Trophoblast cell (in vitro differentiated cells and primary cell): Measurements from ENCODE around the gene CHTF8.

Experiments
- DNase-seq, 2 donors: peaks; one replicate each; pipeline ENCODE4 v3.0.0-alpha.2; 2016
- H2AFZ ChIP-seq: 2 replicates; pipeline ENCODE4 v1.6.1; 2013; ENCODE audit warnings: low read length, moderate library complexity, mild to moderate bottlenecking; ENCODE audit not compliant: insufficient read depth, poor library complexity
- H2AK5ac ChIP-seq: 2 replicates; pipeline ENCODE4 v1.6.1; 2013; ENCODE audit warnings: mild to moderate bottlenecking, low read length
- H2BK120ac ChIP-seq: 2 replicates; pipeline ENCODE4 v1.6.1; 2013; ENCODE audit warnings: low read length, mild to moderate bottlenecking, moderate library complexity; ENCODE audit not compliant: insufficient read depth, poor library complexity
- H2BK12ac ChIP-seq: 2 replicates; pipeline ENCODE4 v1.6.1; 2013; ENCODE audit warnings: mild to moderate bottlenecking, low read length, moderate library complexity
- H2BK5ac ChIP-seq: 2 replicates; pipeline ENCODE4 v1.6.1; 2013; ENCODE audit warnings: low read length, low read depth, moderate library complexity, mild to moderate bottlenecking; ENCODE audit not compliant: poor library complexity
- H3K14ac ChIP-seq: 2 replicates; pipeline ENCODE4 v1.6.1; 2013; ENCODE audit warnings: mild to moderate bottlenecking, low read length
- H3K18ac ChIP-seq: 2 replicates; pipeline ENCODE4 v1.6.1; 2013; ENCODE audit warnings: mild to moderate bottlenecking, low read length
- H3K23ac ChIP-seq: 2 replicates; pipeline ENCODE4 v1.6.1; 2013; ENCODE audit warnings: low read length
- H3K27ac ChIP-seq: 2 replicates; pipeline ENCODE4 v1.5.1; 2013; ENCODE audit warnings: low read depth, mild to moderate bottlenecking, inconsistent platforms, low read length, moderate library complexity
- H3K27me3 ChIP-seq: 2 replicates; pipeline ENCODE4 v1.6.1; 2013; ENCODE audit warnings: inconsistent platforms, mild to moderate bottlenecking, low read length, moderate library complexity; ENCODE audit not compliant: insufficient read depth
- H3K36me3 ChIP-seq, 2 experiments: 1 replicate in 1 of 2; 2 replicates in 1 of 2; pipeline ENCODE4 v1.6.1; 2013; ENCODE audit warnings: low read length in 2 of 2, mild to moderate bottlenecking in 2 of 2, moderate library complexity in 1 of 2; ENCODE audit not compliant: insufficient read depth in 2 of 2, control insufficient read depth in 1 of 2
- H3K4ac ChIP-seq: 2 replicates; pipeline ENCODE4 v1.6.1; 2013; ENCODE audit warnings: low read depth, mild to moderate bottlenecking, low read length, moderate library complexity
- H3K4me1 ChIP-seq, 2 experiments: 1 replicate in 1 of 2; 2 replicates in 1 of 2; pipeline ENCODE4 v1.6.1; 2013; ENCODE audit warnings: low read length in 2 of 2, mild to moderate bottlenecking in 2 of 2, moderate library complexity in 1 of 2; ENCODE audit not compliant: insufficient read depth in 2 of 2, control insufficient read depth in 1 of 2
- H3K4me2 ChIP-seq: 2 replicates; pipeline ENCODE4 v1.6.1; 2013; ENCODE audit warnings: inconsistent platforms, mild to moderate bottlenecking, low read length, moderate library complexity
- H3K4me3 ChIP-seq: 2 replicates; pipeline ENCODE4 v1.5.1; 2013; ENCODE audit warnings: mild to moderate bottlenecking, low read depth, low read length, inconsistent platforms
- H3K79me1 ChIP-seq: one replicate; pipeline ENCODE4 v1.6.1; 2013; ENCODE audit warnings: low read length
- H3K79me2 ChIP-seq: 2 replicates; pipeline ENCODE4 v1.6.1; 2013; ENCODE audit warnings: low read length, mild to moderate bottlenecking; ENCODE audit not compliant: control insufficient read depth, insufficient read depth, poor library complexity
- H3K9ac ChIP-seq: 2 replicates; pipeline ENCODE4 v1.6.1; 2013; ENCODE audit warnings: mild to moderate bottlenecking, low read length
- H3K9me3 ChIP-seq: 2 replicates; pipeline ENCODE4 v1.6.1; 2013; ENCODE audit warnings: low read depth, mild to moderate bottlenecking, control low read depth, inconsistent platforms, low read length; ENCODE audit not compliant: insufficient read depth
- H4K12ac ChIP-seq: 2 replicates; pipeline ENCODE4 v1.6.1; 2013; ENCODE audit warnings: low read depth, mild to moderate bottlenecking, low read length, moderate library complexity
- H4K8ac ChIP-seq: 2 replicates; pipeline ENCODE4 v1.6.1; 2013; ENCODE audit warnings: low read depth, mild to moderate bottlenecking, low read length, moderate library complexity
- H4K91ac ChIP-seq: one replicate; pipeline ENCODE4 v1.6.1; 2013; ENCODE audit warnings: low read depth, mild to moderate bottlenecking, low read length, moderate library complexity
- WGBS: extraction: QIAGEN DNeasy Blood & Tissue Kit; methylation state at CpG from one replicate; pipeline ENCODE4 v1.1.7; 2013; ENCODE audit warnings: missing lambda C conversion rate; ENCODE audit not compliant: insufficient read length, insufficient coverage; ENCODE audit errors: extremely low coverage; 5-methylcytosine and 5-hydroxymethylcytosine counted together

The CHTF8 gene

DNA sequence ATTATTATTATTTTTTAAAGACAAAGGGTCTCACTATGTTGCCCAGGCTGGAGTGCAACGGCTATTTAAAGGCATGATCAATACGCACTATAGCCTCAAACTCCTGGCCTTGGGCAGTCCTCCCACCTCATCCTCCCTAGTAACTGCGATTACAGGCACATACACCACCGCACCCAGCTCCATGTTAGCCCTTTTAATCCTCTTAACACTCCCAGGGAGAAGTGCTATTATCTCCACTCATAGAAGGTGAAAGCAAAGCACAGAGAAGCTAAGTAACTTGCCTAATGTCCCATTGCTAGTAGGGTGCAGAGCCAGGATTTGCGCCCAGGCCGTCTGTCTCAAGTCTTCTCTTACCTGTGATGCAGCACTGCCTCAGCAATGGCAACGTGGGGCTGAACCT, 22.0 kb downstream of the CHTF8 start:
- H3K4me3 ChIP-seq, result no peak overlapping the region
- H3K36me3 ChIP-seq, result peaks cover 19 to 22% of the 10 kb centered on the region in 2 experiments
- no CpG with 5 or more reads among the region's 7 CpGs for WGBS
- no peaks in the 10 kb centered on the region for H3K79me1 ChIP-seq
- peaks cover 8% of the 10 kb centered on the region for H3K9me3 ChIP-seq
- peaks cover 26% of the 10 kb centered on the region for H3K27me3 ChIP-seq
- no peak overlapping the region for H4K8ac ChIP-seq
- no peak for DNase-seq
- H3K23ac ChIP-seq, result no peak overlapping the region
- no peak overlapping the region for H2AFZ ChIP-seq
- H3K79me2 ChIP-seq, result peaks cover 2% of the 10 kb centered on the region
- no peak overlapping the region for H2BK120ac ChIP-seq
- no peak overlapping the region for H3K27ac ChIP-seq
- H3K18ac ChIP-seq, result no peak overlapping the region
- H3K4ac ChIP-seq, result no peak overlapping the region
- H3K14ac ChIP-seq, result no peak overlapping the region
- peaks cover 17 to 26% of the 10 kb centered on the region in 2 experiments for H3K4me1 ChIP-seq
- H3K9ac ChIP-seq, result no peak overlapping the region
- no peak overlapping the region for H4K91ac ChIP-seq
- H2BK12ac ChIP-seq, result no peak overlapping the region
- no peak overlapping the region for H2AK5ac ChIP-seq
- H4K12ac ChIP-seq, result no peak overlapping the region
- H2BK5ac ChIP-seq, result no peak overlapping the region
- no peak overlapping the region for H3K4me2 ChIP-seq

DNA sequence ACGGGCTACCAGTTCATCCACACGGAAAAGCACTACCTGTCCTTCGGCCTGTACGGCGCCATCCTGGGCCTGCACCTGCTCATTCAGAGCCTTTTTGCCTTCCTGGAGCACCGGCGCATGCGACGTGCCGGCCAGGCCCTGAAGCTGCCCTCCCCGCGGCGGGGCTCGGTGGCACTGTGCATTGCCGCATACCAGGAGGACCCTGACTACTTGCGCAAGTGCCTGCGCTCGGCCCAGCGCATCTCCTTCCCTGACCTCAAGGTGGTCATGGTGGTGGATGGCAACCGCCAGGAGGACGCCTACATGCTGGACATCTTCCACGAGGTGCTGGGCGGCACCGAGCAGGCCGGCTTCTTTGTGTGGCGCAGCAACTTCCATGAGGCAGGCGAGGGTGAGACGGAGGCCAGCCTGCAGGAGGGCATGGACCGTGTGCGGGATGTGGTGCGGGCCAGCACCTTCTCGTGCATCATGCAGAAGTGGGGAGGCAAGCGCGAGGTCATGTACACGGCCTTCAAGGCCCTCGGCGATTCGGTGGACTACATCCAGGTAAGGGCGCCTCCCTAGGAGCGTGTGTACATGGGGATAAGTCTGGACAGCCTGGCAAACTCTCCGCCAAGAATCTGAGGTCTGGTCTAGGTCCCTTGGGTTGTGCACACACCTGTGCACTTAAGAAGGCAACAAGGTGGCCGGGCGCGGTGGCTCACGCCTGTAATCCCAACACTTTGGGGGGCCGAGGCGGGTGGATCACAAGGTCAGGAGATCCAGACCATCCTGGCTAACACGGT, 22.7 kb downstream of the CHTF8 start:
- DNase-seq, result no peak

DNA sequence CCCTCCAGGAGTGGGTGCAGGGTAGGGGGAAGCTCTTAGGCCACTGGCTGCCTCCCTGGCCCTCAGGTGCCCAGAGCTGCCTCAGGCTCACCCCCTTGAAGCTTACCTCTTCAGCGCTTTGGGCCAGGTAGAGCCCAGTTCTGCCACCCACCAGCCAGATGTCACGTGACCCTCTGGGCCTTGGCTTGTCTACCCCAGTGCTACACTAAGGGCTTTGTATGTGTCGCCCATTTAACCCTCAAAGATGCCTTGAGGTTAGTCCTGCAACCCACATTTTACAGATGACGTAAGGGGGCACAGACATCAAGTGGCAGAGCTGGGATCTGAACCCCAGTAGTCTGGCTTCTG, 23.5 kb downstream of the CHTF8 start:
- Histone ChIP-seq H3K4me2 (no peak overlapping the region), H2BK5ac (no peak overlapping the region), H3K27me3 (peaks cover 29% of the 10 kb centered on the region), H4K91ac (no peak overlapping the region), H2AK5ac (no peak overlapping the region), H3K79me1 (no peaks in the 10 kb centered on the region), H2BK120ac (no peak overlapping the region), H3K9me3 (peaks cover 4% of the 10 kb centered on the region), H3K27ac (no peak overlapping the region), H3K18ac (no peak overlapping the region), H4K12ac (no peak overlapping the region), H3K79me2 (peaks cover 2% of the 10 kb centered on the region), H4K8ac (no peak overlapping the region), H3K23ac (no peak overlapping the region), H2AFZ (no peak overlapping the region), H3K4me3 (no peak overlapping the region), H3K9ac (no peak overlapping the region), H3K14ac (no peak overlapping the region), H2BK12ac (no peak overlapping the region), H3K4me1 (peaks cover 17 to 26% of the 10 kb centered on the region in 2 experiments), H3K4ac (no peak overlapping the region), H3K36me3 (peaks cover 6 to 9% of the 10 kb centered on the region in 2 experiments)
- DNase-seq, result no peak
- WGBS, result no CpG with 5 or more reads among the region's 4 CpGs

More for the DNA sequence above, 22.7 kb downstream of the CHTF8 start:
- H3K4me3 ChIP-seq, result no peak overlapping the region
- H2BK5ac ChIP-seq, result no peak overlapping the region
- H3K4me2 ChIP-seq, result no peak overlapping the region
- no peak overlapping the region for H2BK12ac ChIP-seq
- H2BK120ac ChIP-seq, result no peak overlapping the region
- peaks cover 8% of the 10 kb centered on the region for H3K9me3 ChIP-seq
- no peak overlapping the region for H3K14ac ChIP-seq
- H3K79me1 ChIP-seq, result no peaks in the 10 kb centered on the region
- peaks cover 29% of the 10 kb centered on the region for H3K27me3 ChIP-seq
- H3K27ac ChIP-seq, result no peak overlapping the region
- no peak overlapping the region for H4K91ac ChIP-seq
- no peak overlapping the region for H4K8ac ChIP-seq
- H2AFZ ChIP-seq, result no peak overlapping the region
- H3K36me3 ChIP-seq, result peaks cover 13 to 14% of the 10 kb centered on the region in 2 experiments
- H3K23ac ChIP-seq, result no peak overlapping the region
- H3K18ac ChIP-seq, result no peak overlapping the region
- WGBS, result no CpG with 5 or more reads among the region's 48 CpGs
- no peak overlapping the region for H3K4ac ChIP-seq
- H3K9ac ChIP-seq, result no peak overlapping the region
- no peak overlapping the region for H2AK5ac ChIP-seq
- no peak overlapping the region for H4K12ac ChIP-seq
- peaks cover 2% of the 10 kb centered on the region for H3K79me2 ChIP-seq
- H3K4me1 ChIP-seq, result peaks cover 17 to 26% of the 10 kb centered on the region in 2 experiments

DNA sequence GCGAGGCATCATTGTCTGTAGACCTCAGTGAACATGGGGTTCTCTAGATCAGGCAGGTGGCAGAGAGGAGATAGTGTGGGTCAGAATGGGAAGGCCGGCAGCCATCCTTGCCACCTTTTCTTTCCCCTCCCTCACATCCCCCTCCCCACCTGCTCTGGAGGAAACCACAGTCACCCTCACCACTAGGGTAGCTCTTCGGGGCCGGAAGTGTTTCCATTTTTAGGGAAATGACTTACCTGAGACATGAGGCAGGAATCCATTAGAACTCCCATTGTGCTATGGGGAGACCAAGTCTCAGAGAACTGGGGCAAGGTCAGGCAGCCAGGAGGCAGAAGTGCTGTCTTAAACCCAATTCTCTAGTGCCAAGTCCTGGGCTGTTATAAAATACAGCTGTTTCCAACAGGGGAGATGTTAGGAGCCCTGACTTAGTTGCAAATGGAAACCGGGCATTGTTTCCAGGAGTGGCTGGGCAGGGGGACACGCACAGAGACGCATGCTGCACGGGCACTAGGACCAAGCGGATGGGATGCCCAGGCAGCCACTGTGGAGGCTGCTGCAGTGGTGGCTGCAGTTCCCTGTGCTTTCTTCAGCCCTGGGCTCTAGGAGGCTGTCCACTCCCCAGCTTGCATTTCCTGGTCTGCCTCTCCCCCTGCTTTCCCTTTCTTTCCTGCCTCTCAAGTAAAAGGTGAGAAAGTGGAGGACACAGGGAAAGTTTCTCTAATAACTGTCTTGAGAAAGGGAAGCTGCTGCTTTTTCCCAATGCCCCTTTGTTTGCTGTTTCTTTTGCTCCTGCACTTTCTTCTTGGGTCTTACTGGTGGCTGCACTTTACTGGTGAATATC, 24.1 kb downstream of the CHTF8 start:
- no peak overlapping the region for H2BK12ac ChIP-seq
- no peak overlapping the region for H4K91ac ChIP-seq
- H2BK120ac ChIP-seq, result no peak overlapping the region
- no peak overlapping the region for H3K4me3 ChIP-seq
- no peak overlapping the region for H3K9ac ChIP-seq
- WGBS, result no CpG with 5 or more reads among the region's 9 CpGs
- no peak overlapping the region for H3K14ac ChIP-seq
- H2AFZ ChIP-seq, result no peak overlapping the region
- no peak for DNase-seq
- H4K8ac ChIP-seq, result no peak overlapping the region
- H3K79me2 ChIP-seq, result peaks cover 2% of the 10 kb centered on the region
- H2BK5ac ChIP-seq, result no peak overlapping the region
- H3K4me2 ChIP-seq, result no peak overlapping the region
- H3K79me1 ChIP-seq, result no peaks in the 10 kb centered on the region
- no peak overlapping the region for H4K12ac ChIP-seq
- H3K23ac ChIP-seq, result no peak overlapping the region
- no peak overlapping the region for H3K27ac ChIP-seq
- H3K9me3 ChIP-seq, result peaks cover 4% of the 10 kb centered on the region
- H3K4me1 ChIP-seq, result peaks cover 16 to 25% of the 10 kb centered on the region in 2 experiments
- no peak overlapping the region for H2AK5ac ChIP-seq
- H3K36me3 ChIP-seq, result peaks cover 6 to 9% of the 10 kb centered on the region in 2 experiments
- H3K4ac ChIP-seq, result no peak overlapping the region
- no peak overlapping the region for H3K18ac ChIP-seq
- peaks cover 29% of the 10 kb centered on the region for H3K27me3 ChIP-seq
